Activated gamma-delta T cell treated with anti-CD3 and anti-CD28 coated beads, Interleukin-2, amount 50 U/mL, for 16 hours (primary cell): ENCODE data around the gene CEACAM8.
"Not testable (repeated sequence)": the region's sequence is repeated elsewhere in the genome, so short reads cannot be mapped to it uniquely, and the experiment has no call there.

Experiments
- DNase-seq: peaks from one replicate; pipeline ENCODE4 v3.0.0-alpha.2; 2020; ENCODE audit warnings: low read depth

CEACAM8 gene

GRCh38 chr19:42573642-42574041 is 21.1 kb downstream of the CEACAM8 start:
- no peak for DNase-seq

- no peak for DNase-seq
Observed at GRCh38 chr19:42571116-42571515, 23.6 kb downstream of the CEACAM8 start.

GRCh38 chr19:42569193-42569592 is 25.5 kb downstream of the CEACAM8 start:
- no peak for DNase-seq

- DNase-seq, result no peak
Observed at GRCh38 chr19:42568006-42568405, 26.7 kb downstream of the CEACAM8 start.

GRCh38 chr19:42567567-42567966 is 27.2 kb downstream of the CEACAM8 start:
- DNase-seq, result no peak

GRCh38 chr19:42563352-42564210 is 31.1 kb downstream of the CEACAM8 start:
- no peak for DNase-seq

- no peak for DNase-seq
Observed at GRCh38 chr19:42561512-42561911, 33.2 kb downstream of the CEACAM8 start.

GRCh38 chr19:42560731-42561130 is 34.0 kb downstream of the CEACAM8 start:
- DNase-seq, result no peak

GRCh38 chr19:42558450-42559150 is 36.1 kb downstream of the CEACAM8 start:
- DNase-seq, result no peak

- DNase-seq, result not testable (repeated sequence)
Observed at GRCh38 chr19:42557386-42557871, 37.3 kb downstream of the CEACAM8 start.

- DNase-seq, result no peak
Observed at GRCh38 chr19:42555801-42556200, 38.9 kb downstream of the CEACAM8 start.

GRCh38 chr19:42555317-42555716 is 39.4 kb downstream of the CEACAM8 start:
- DNase-seq, result no peak

GRCh38 chr19:42554046-42554575 is 40.6 kb downstream of the CEACAM8 start:
- no peak for DNase-seq

GRCh38 chr19:42553292-42554045 is 41.3 kb downstream of the CEACAM8 start:
- DNase-seq, result no peak

- no peak for DNase-seq
Observed at GRCh38 chr19:42552086-42553065, 42.3 kb downstream of the CEACAM8 start.

GRCh38 chr19:42550521-42550920 is 44.2 kb downstream of the CEACAM8 start:
- DNase-seq, result not testable (repeated sequence)

- DNase-seq, result not testable (repeated sequence)
Observed at GRCh38 chr19:42549067-42549466, 45.7 kb downstream of the CEACAM8 start.

- DNase-seq, result no peak
Observed at GRCh38 chr19:42548552-42548951, 46.2 kb downstream of the CEACAM8 start.

GRCh38 chr19:42547929-42548328 is 46.8 kb downstream of the CEACAM8 start:
- DNase-seq, result no peak

GRCh38 chr19:42546831-42547500 is 47.8 kb downstream of the CEACAM8 start:
- no peak for DNase-seq
